ENCODE measurements around the gene CD2. TPM values are rescaled to one million over a fixed set of nuclear protein-coding genes. Genes with fewer than 3 reads are reported as not detected.

The CD2 gene
- total RNA-seq, 1 donor from 2014 or later = not detected

GRCh38 chr1:116724765-116725375 lies 29.4 kb upstream of the CD2 start:
- Mint-ChIP-seq H3K4me3 (ENCODE audit: low read depth) (no peak overlapping the region), H3K27me3 (no peaks in the 10 kb centered on the region), H3K4me1 (ENCODE audit: low read depth) (no peaks in the 10 kb centered on the region), H3K36me3 (ENCODE audit: insufficient read depth) (no peaks in the 10 kb centered on the region), H3K9me3 (ENCODE audit: low read depth) (no peaks in the 10 kb centered on the region), H3K27ac (no peak overlapping the region)
- peak; percentile 88 for TF ChIP-seq CTCF (IDR thresholded peaks at IDR 0.05; ENCODE audit: unreplicated experiment)
- DNase-seq (ENCODE audit: low spot score, unreplicated experiment) = peak; percentile 40

GRCh38 chr1:116725798-116726197 lies 28.4 kb upstream of the CD2 start:
- no peaks in the 10 kb centered on the region for H3K36me3 Mint-ChIP-seq (ENCODE audit: insufficient read depth)
- no peak for TF ChIP-seq CTCF (IDR thresholded peaks at IDR 0.05; ENCODE audit: unreplicated experiment)
- no peak overlapping the region for H3K4me3 Mint-ChIP-seq (ENCODE audit: low read depth)
- no peak for DNase-seq (ENCODE audit: low spot score, unreplicated experiment)
- no peaks in the 10 kb centered on the region for H3K9me3 Mint-ChIP-seq (ENCODE audit: low read depth)
- H3K4me1 Mint-ChIP-seq (ENCODE audit: low read depth) = no peaks in the 10 kb centered on the region
- H3K27ac Mint-ChIP-seq = no peak overlapping the region
- no peaks in the 10 kb centered on the region for H3K27me3 Mint-ChIP-seq

GRCh38 chr1:116726872-116727820 lies 27.1 kb upstream of the CD2 start:
- Mint-ChIP-seq H3K9me3 (ENCODE audit: low read depth) (no peaks in the 10 kb centered on the region), H3K36me3 (ENCODE audit: insufficient read depth) (no peaks in the 10 kb centered on the region), H3K27ac (no peak overlapping the region), H3K4me1 (ENCODE audit: low read depth) (no peaks in the 10 kb centered on the region), H3K27me3 (no peaks in the 10 kb centered on the region), H3K4me3 (ENCODE audit: low read depth) (no peak overlapping the region)
- TF ChIP-seq CTCF (IDR thresholded peaks at IDR 0.05; ENCODE audit: unreplicated experiment) = no peak
- no peak for DNase-seq (ENCODE audit: low spot score, unreplicated experiment)

- H3K27me3 Mint-ChIP-seq = no peaks in the 10 kb centered on the region
- no peaks in the 10 kb centered on the region for H3K9me3 Mint-ChIP-seq (ENCODE audit: low read depth)
- no peak overlapping the region for H3K4me3 Mint-ChIP-seq (ENCODE audit: low read depth)
- DNase-seq (ENCODE audit: low spot score, unreplicated experiment) = no peak
- no peak overlapping the region for H3K27ac Mint-ChIP-seq
- H3K4me1 Mint-ChIP-seq (ENCODE audit: low read depth) = no peaks in the 10 kb centered on the region
- H3K36me3 Mint-ChIP-seq (ENCODE audit: insufficient read depth) = no peaks in the 10 kb centered on the region
- no peak for TF ChIP-seq CTCF (IDR thresholded peaks at IDR 0.05; ENCODE audit: unreplicated experiment)
These were observed 22.8 kb upstream of the CD2 start for GRCh38 chr1:116731439-116731838.

GRCh38 chr1:116732726-116733125 lies 21.5 kb upstream of the CD2 start:
- H3K27ac Mint-ChIP-seq = no peak overlapping the region
- no peaks in the 10 kb centered on the region for H3K9me3 Mint-ChIP-seq (ENCODE audit: low read depth)
- H3K27me3 Mint-ChIP-seq = no peaks in the 10 kb centered on the region
- no peak for DNase-seq (ENCODE audit: low spot score, unreplicated experiment)
- no peak overlapping the region for H3K4me3 Mint-ChIP-seq (ENCODE audit: low read depth)
- H3K4me1 Mint-ChIP-seq (ENCODE audit: low read depth) = no peaks in the 10 kb centered on the region
- H3K36me3 Mint-ChIP-seq (ENCODE audit: insufficient read depth) = no peaks in the 10 kb centered on the region
- no peak for TF ChIP-seq CTCF (IDR thresholded peaks at IDR 0.05; ENCODE audit: unreplicated experiment)

Measured in progenitor cell of endocrine pancreas (in vitro differentiated cells).